ENCODE data around the gene ORC1.

The ORC1 gene

GRCh38 chr1:52341655-52342260 lies 62.5 kb downstream of the ORC1 start:
- DNase-seq (ENCODE audit: low read depth) = no peak

- no peak for DNase-seq (ENCODE audit: low read depth)
Observed at GRCh38 chr1:52337439-52337838, 66.8 kb downstream of the ORC1 start.

GRCh38 chr1:52334906-52335528 lies 69.2 kb downstream of the ORC1 start:
- no peak for DNase-seq (ENCODE audit: low read depth)

GRCh38 chr1:52332411-52332810 lies 71.8 kb downstream of the ORC1 start:
- no peak for DNase-seq (ENCODE audit: low read depth)

- no peak for DNase-seq (ENCODE audit: low read depth)
Observed at GRCh38 chr1:52328615-52329014, 75.6 kb downstream of the ORC1 start.

- DNase-seq (ENCODE audit: low read depth) = no peak
Observed at GRCh38 chr1:52325786-52326185, 78.4 kb downstream of the ORC1 start.

- DNase-seq (ENCODE audit: low read depth) = no peak
Observed at GRCh38 chr1:52323731-52324130, 80.5 kb downstream of the ORC1 start.
